Stimulated activated CD8-positive, alpha-beta memory T cell treated with anti-CD3 and anti-CD28 coated beads, Interleukin-12 subunit alpha, Interleukin-12 subunit beta, amount 100 ng/mL, for 24 hours (primary cell): ENCODE results near the gene MISFA.
A peak's percentile ranks its signal among the peaks of the same experiment; 100 is the strongest.
"Not testable (repeated sequence)": the region's sequence is repeated elsewhere in the genome, so short reads cannot be mapped to it uniquely, and the experiment has no call there.

Experiments used
- DNase-seq: peaks from one replicate; pipeline ENCODE4 v3.0.0-alpha.2; 2020; ENCODE audit errors: extremely low read depth

The MISFA gene

DNA sequence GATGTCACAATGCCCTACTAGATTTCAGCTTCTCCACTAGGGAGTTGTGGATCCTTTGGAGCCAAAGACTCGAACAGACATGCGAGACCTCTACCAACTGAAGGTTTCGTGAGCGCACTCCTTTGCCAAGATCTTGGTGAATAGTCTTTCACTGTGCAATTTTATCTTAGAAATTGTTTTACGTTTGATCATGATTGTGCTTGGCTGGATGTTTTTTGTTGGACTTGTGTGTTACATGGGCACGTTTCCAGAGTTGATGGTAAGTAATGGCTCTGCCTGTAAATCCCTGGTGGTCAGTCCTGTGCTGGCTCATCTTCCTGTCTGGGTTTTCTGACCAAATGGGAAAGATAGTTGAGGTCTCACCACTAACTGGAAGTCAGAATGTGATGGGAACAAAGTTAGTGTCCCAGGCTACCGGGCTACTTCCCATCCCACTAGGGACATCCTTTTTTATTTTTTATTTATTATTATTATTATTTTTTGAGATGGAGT is at the start of gene MISFA:
MISFA (plus strand) TSS at position 51 of the 492 bp plus-strand sequence; CDS start at position 191, 140 bp downstream.
- DNase-seq, result no peak

DNA sequence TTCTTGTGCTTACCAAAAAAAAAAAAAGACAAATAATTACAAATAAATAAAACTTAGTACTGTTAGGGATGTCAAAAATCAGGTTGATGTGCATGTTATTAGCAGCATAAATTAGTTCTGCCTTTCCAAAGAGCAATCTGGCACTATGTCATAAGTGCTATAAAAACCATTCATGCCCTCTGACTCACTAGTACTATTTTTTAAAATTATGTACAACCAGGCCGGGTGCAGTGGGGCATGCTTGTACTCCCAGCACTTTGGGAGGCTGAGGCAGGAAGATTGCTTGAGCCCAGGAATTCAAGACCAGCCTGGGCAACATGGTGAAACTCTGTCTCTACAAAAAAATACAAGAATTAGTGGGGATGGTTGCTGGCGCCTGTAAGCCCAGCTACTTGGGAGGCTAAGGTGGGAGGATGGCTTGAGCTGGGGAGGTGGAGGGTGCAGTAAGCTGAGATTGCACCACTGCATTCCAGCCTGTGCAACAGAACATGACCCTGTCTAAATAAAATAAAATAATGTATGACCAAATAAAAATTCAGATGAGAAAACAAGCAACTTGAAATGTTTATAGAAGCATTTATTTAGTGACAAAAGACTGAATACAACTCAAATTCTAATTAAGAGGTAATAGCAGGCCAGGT is 36.4 kb upstream of the MISFA start:
- DNase-seq, result no peak

DNA sequence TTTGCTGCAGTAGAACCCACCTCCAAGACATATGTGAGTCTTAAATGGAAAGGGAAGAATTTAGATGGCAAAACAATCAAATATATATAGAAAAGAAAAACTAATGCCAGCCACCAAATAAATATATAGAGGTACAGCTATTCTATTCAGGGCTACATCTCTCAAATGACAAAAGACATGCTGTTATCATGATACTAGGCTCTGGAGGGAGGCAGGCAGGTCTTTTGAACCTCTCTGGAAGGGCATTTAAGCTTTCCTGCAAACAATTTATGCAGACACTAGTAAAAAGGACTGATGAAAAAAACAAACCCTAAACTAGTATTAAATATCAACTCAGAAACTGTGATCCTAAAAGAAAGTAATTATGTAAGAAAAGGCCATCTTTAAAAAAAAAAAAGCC is 35.4 kb upstream of the MISFA start:
- no peak for DNase-seq

DNA sequence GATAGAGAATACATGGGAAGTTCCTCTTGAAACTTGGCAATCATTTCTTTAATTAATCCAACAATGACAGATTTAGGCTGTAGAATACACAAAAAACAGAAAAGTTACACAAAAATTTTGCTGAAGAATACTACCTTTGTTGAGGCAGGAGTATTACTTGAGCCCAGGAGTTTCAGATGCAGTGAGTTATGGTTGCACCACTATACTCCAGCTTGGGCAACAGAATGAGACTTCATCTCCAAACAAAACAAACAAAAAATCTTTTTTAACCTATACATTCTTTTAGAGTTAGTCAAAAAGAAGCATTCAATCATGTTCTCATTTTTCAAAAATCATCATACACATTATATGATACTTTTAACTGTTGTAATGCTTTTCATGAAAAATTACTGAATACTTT is 33.2 kb upstream of the MISFA start:
- no peak for DNase-seq

DNA sequence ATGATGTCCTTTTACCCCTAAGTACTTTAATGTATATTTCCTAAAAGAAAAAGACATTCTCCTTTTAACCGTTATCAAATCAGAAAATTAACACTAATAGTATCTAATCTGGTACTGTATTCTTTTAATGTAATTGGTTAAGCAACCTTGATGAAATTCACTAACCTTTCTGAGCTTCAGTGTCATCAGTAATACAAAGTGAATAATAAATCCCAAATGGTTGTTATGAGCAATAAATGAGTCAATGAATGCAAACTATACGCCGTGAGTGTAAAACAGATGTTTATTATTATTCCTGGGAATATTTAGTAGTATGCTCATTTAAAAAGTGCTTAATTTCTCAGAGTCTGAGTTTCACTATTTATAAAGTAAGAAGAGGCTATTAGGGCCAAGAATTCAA is 32.5 kb upstream of the MISFA start:
- DNase-seq, result no peak

DNA sequence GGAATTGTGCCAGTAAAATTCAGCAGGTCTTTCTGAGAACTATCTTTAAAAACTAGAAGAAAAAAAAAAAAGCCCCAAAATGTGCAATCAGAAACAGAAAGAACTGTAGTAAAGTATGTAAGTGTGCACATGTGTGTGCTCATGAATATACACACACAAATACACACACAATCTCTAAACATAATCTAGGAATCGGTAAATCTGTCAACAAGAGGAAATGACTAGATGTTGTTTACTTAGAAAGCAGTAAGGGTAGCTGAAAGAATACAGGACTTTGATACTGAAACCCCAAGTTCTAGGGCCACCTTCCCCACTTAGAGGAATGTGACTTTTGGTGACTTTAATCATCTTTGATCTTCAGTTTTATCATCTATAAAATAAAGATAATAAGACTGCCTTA is 24.2 kb upstream of the MISFA start:
- no peak for DNase-seq

GRCh38 chr11:18578975-18579598 is 20.5 kb upstream of the MISFA start:
- DNase-seq, result no peak

GRCh38 chr11:18580113-18580766 is 19.3 kb upstream of the MISFA start:
- no peak for DNase-seq

- no peak for DNase-seq
These were observed 17.8 kb upstream of the MISFA start for GRCh38 chr11:18581825-18582224.

DNA sequence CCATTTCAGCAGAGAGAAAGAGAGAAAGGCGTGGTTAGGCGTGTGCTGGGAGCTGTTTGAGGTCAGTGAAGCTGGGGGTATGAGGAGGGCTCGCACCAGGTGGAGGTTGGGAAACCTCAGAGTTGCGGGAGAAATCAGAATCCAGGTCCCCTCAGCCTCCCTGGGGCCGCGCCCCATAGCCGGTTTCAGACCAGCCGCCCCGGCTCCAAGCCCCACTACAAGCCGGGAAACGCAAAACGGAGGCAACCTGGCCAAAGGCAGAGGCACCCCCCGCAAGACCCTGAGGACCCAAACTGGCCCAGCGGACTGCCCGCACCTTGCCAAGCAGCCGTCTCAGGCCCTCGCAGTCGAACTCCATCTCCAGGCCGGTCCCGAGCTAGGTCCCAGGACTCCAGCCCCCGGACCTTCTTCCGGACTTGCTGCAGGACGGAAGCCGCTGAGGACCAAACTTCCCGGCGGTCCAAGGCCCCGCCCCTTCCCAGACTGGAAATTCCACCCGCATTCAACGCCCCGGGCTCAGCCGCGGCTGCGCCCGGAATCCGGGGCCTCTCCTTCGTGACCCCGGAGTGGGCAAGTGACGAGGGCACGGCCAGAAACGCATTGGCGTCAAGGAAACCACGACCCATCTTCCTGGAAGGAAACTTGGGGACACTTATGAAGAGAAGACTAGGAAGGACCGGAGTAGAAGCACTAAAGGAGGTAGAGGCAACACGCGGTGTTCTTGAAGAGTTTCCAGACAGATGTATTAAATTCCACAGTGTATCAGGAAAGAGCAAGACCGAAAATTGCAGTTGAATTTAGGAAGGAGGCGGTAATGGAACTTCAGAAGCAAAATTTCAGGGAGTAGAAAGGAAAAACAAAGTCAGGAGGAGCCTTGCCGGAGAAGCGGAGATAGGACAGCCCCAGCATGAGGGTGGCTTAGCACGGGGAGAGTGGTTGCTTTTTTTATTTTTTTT is 11.0 kb upstream of the MISFA start, which contains the start of gene UEVLD:
UEVLD (minus strand) TSS at position 438 of the 956 bp plus-strand sequence; CDS start at position 358, 80 bp downstream.
- DNase-seq, result peak; percentile 48

- no peak for DNase-seq
These were observed 9.0 kb upstream of the MISFA start for GRCh38 chr11:18590571-18590970.

GRCh38 chr11:18594088-18594487 is 5.5 kb upstream of the MISFA start:
- not testable (repeated sequence) for DNase-seq

GRCh38 chr11:18594999-18595749 is 4.4 kb upstream of the MISFA start:
- DNase-seq, result no peak

GRCh38 chr11:18600915-18601569 is 1.5 kb downstream of the MISFA start:
- no peak for DNase-seq

- DNase-seq, result no peak
These were observed 8.8 kb downstream of the MISFA start for GRCh38 chr11:18608376-18608775.

DNA sequence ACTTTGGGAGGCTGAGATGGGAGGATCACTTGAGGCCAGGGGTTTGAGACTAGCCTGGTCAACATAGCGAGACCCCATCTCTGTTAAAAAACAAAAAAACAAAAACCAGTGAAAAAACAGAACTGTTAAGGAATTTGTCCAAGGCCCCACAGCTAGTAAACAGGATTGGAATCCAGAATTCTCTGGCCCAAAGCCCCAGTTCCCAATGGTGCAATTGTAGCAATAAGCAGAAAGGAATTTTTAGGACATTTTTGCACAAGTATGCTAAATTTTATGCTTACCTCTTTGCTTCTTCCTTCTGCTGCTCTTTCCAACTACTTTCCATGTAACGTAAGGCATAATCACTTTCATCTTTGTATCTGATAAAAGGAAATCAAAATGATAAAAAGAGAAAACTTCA is 11.6 kb downstream of the MISFA start:
- no peak for DNase-seq

- no peak for DNase-seq
These were observed 12.8 kb downstream of the MISFA start for GRCh38 chr11:18612394-18612793.

GRCh38 chr11:18614667-18615066 is 15.1 kb downstream of the MISFA start:
- DNase-seq, result no peak

DNA sequence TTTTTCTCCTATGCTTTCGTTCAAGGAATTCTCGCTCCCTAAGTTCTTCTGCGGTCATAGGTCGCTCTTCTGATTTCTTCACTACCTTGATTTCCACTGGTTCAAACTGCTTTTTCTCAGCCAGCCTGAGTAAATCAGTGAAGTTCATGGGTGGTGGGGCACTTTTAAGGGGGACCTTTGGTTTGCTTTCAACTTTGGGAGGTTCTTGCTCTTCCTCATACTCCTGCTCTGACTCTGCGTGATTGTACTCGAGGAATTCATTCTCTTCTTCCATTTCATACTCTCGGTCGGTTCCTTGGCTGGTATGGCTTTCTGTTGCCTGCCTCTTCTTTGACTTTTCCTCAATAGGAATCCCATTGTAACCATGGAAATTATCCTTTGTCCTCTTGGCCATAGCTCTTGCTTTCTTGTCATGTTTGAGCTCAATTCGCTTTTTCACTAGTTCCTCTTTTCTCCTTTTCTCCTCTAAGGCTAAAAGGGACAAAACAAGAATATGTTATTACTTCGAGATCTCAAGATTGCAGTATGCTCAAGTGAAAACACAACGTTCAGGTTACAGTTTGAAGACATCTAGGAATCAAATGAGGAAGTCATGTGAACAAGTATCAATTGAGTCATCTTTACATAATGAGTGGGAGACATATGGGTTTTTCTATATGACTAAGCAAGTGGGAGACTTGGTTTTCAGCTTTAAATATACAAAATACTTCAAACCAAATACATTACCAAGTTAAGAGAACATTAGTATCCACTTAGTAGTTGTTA is 16.2 kb downstream of the MISFA start:
- DNase-seq, result no peak
